HFF-Myc (cell line): ENCODE results near the gene SCCPDH.

Experiments
- DNase-seq: peaks from one replicate; pipeline ENCODE4 v3.0.0-alpha.2; 2011; ENCODE audit warnings: low read depth; ENCODE audit errors: extremely low read depth
- H3K4me3 ChIP-seq: replicated peaks from 2 replicates; pipeline ENCODE4 v1.5.1; 2011; ENCODE audit warnings: low read depth, mild to moderate bottlenecking, control low read depth, low read length
- TF ChIP-seq, protein P1 (sequence below): IDR thresholded peaks from 2 replicates; pipeline ENCODE4 v1.5.1; 2012; ENCODE audit warnings: mild to moderate bottlenecking, low read depth, low read length, control low read depth; ENCODE audit errors: missing control alignments

Gene SCCPDH

DNA sequence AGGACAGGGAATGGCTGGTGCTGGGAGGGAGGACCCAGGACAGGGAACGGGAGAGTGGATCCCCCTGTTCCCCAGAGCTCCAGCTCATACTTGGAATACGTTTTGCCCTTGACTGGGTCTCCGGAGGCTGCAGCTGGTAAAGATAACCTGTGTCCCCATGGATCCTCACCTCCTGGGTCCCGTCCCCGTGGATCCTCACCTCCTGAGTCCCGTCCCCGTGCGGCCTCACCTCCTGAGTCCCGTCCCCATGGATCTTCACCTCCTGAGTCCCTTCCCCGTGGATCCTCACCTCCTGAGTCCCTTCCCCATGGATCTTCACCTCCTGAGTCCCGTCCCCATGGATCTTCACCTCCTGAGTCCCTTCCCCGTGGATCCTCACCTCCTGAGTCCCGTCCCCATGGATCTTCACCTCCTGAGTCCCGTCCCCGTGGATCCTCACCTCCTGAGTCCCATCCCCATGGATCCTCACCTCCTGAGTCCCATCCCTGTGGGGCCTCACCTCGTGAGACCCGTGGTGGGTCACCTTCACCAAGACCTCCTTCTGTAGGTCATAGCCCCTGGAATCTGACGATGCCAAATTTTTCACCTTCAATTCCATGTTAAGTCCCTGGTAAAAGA is 61.4 kb downstream of the SCCPDH start:
- no peak overlapping the region; the same call in 1 of the 2 replicates for H3K4me3 ChIP-seq
- DNase-seq = no peak
- TF ChIP-seq, protein P1, sequence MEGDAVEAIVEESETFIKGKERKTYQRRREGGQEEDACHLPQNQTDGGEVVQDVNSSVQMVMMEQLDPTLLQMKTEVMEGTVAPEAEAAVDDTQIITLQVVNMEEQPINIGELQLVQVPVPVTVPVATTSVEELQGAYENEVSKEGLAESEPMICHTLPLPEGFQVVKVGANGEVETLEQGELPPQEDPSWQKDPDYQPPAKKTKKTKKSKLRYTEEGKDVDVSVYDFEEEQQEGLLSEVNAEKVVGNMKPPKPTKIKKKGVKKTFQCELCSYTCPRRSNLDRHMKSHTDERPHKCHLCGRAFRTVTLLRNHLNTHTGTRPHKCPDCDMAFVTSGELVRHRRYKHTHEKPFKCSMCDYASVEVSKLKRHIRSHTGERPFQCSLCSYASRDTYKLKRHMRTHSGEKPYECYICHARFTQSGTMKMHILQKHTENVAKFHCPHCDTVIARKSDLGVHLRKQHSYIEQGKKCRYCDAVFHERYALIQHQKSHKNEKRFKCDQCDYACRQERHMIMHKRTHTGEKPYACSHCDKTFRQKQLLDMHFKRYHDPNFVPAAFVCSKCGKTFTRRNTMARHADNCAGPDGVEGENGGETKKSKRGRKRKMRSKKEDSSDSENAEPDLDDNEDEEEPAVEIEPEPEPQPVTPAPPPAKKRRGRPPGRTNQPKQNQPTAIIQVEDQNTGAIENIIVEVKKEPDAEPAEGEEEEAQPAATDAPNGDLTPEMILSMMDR = no peak

DNA sequence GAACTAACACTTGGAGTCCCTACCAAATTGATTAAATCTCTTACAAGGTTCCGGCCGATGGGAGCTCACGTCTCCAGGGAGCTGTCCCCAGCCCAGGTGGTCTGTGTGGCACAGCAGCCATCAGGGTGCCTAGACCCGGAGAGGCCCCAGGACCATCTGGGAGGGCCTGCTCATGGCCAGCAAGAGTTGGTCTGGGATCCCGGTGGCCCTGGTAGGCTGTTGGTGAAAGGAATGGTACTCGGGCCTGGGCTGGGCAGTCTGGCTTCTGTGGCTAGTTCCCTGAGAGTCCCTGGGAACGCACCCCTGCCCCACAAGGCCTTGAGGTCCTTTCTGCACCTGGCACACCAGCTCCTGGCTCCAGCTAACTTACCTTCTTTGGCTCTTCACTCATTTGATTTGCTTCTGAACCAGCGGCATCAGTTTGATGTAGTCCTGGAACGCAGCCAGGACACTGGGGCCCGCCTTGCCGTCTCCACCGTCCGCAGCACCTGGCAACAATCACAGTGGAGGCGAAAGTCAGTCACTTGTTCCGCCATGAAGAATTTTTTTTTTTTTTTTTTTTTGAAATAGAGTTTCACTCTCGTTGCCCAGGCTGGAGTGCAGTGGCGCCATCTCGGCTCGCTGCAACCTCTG is 62.5 kb downstream of the SCCPDH start:
- H3K4me3 ChIP-seq = no peak overlapping the region
- TF ChIP-seq, protein P1 = no peak
- DNase-seq = no peak

DNA sequence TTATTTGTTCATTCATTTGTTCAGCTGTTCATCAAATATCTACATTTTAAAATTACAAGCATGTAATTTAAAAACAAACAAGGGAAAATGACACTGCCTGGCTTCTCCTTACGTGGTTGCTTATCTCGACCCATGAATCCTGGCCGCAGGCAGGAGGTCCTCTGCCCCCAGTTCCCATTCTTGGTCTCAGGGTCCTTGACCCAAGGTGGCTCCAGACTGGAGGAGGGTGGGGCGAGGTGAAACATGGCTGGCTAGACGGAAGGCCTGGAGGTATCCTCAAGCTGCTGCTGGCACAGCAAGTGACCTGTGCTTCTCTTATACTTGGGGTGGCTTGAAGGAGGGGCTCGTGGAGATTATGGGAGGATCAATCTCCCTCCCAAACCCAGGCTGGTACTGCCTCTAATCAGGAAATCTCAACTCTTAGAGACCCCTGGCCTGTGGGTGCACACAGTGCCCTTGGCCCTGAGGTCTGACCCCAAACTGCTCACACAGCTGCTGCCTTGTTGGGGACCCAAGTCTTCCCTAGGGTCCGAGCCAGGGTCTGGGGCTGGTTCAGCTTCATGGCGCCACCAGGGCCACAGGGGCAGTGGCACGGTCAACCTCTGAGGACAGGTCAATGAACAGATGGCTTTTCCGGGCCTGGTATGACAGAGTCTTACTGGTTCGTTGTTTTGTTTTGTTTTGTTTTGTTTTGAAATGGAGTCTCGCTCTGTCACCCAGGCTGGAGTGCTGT is 63.7 kb downstream of the SCCPDH start:
- DNase-seq = no peak
- TF ChIP-seq, protein P1 = no peak
- H3K4me3 ChIP-seq = no peak overlapping the region

DNA sequence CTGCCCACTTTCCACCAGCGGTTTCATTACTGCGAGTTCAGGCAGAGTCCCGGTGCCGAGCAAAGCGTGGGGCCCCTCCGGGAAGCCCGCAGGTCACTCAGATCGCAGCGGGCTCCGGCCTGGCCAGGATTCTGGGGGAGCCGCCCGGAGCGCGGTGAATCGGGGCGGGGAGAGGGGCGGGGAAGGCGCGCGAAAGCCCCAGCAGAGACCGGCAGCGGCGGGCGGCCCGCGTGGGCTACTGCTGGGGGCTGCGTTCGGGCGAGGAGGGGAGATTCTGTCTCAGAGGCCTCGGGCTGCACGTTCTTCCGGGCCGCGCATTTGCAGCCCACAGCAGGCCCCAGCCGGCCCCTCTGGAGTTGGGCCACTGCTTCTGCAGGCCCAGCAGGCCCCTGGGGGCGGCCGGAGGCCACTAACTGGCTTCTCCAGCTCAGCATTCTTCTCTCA is 64.7 kb downstream of the SCCPDH start:
- DNase-seq = no peak
- no peak overlapping the region for H3K4me3 ChIP-seq
- TF ChIP-seq, protein P1 = no peak

DNA sequence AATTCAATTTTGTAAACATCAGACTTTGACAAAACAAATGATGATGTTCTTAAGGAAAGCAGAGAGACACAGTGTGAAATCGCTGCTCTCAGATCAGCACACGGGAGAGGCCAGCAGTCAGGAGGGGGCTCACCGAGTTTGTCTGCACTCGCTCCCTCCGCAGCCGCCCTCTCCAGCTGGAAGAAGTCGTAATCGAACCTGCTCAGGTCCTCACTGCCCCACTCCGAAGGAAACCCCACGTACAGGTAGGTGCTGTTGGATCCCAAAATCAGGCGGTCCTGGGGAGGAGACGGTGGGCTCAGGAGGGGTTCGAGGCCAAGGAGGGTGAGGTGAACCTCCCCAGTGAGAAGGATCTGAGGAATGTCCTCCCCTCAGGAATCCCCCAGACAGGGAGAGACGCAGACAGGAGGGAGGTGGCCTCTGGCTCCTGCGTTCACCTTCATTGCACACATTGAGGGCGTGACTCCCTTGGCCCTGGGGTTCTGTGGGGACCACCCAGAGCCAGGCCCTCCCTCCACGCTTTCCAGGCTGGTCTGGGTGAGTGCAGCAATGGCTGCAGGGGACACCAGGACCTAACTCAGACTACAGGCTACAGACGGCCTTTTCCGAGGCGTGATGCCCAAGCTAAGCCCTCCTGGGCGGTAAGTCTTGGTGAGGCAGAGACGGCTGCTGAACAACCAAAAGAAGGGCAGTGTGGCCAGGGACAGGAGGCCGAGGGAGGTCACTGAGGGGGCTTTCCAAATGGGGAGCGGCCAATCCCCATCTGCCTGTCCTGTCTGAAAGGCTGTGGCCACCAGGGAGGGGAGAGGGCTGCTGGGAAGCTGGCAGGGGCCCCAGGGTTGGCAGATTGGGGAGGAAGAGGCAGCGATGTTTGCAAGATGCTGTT is 65.5 kb downstream of the SCCPDH start:
- TF ChIP-seq, protein P1 = no peak
- H3K4me3 ChIP-seq = no peak overlapping the region
- no peak for DNase-seq

DNA sequence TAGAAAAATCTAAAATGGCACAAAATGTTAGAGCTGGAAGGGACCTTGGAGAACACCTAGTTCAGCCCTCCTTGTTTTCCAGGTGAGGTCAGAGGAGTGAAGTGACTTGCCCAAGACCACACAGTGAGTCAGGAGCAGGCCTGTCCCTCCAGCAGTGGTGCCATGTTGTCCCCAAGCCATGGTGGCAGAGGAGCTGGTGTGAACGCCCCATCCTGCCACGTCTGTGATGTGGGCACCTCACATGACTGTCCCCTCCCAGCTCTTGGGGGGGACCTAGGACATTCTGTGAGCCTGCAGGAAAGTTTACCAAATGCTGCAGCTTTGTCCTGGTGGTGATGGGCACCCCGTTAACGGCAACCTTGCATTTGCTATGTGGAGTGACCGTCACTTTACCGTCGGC is 66.2 kb downstream of the SCCPDH start:
- TF ChIP-seq, protein P1 = no peak
- DNase-seq = no peak
- H3K4me3 ChIP-seq = no peak overlapping the region
